NCI-H1694 (cell line): ENCODE measurements around the gene CSRNP3.

Experiments used
- DNase-seq: peaks from one replicate; lab custom pipeline; 2025; lab: John Stamatoyannopoulos, UW

Gene CSRNP3, protein sequence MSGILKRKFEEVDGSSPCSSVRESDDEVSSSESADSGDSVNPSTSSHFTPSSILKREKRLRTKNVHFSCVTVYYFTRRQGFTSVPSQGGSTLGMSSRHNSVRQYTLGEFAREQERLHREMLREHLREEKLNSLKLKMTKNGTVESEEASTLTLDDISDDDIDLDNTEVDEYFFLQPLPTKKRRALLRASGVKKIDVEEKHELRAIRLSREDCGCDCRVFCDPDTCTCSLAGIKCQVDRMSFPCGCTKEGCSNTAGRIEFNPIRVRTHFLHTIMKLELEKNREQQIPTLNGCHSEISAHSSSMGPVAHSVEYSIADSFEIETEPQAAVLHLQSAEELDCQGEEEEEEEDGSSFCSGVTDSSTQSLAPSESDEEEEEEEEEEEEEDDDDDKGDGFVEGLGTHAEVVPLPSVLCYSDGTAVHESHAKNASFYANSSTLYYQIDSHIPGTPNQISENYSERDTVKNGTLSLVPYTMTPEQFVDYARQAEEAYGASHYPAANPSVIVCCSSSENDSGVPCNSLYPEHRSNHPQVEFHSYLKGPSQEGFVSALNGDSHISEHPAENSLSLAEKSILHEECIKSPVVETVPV

DNA sequence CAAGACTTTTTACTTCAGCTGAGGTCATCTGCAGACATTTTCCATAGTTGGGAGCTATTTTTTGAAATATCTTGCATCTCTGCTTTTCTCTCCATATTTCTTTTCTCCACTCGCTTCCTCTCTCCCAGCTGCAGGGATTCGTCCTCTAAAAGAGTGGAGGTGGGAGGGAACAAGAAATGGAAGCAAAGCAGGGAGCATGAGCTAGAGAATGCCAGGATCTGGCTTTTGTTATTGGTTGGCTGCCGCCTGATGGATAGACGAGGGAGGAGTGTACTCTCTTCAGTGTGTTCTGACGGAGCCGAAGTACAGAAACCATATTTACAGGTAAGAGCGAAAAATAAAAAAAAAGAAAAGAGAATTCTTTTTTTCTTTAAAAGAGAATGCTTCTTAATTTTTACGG lies at the start of gene CSRNP3:
Gene CSRNP3, plus strand, starts transcription at position 282 of the 400 bp plus-strand sequence. CDS start 125,368 bp downstream, outside the sequence.
- DNase-seq: peak; percentile 98

DNA sequence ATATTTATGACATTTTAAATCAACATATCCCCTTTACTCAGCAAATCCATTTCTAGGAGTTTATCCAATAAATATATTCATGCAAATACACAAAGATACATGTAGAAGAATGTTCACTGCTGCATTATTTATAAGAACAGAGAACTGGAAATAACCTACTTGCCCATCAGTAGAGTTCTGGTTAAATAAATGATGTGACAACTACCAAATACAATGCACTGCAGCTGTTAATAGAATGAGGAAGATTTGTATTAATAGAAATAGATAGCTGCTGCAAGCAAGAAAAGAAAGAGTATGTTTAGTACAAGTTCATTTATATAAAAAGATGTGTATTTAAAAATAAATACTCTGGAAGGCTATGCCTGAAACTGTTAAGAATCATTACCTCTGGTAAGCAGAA lies 49.3 kb upstream of the CSRNP3 start:
- DNase-seq: no peak

DNA sequence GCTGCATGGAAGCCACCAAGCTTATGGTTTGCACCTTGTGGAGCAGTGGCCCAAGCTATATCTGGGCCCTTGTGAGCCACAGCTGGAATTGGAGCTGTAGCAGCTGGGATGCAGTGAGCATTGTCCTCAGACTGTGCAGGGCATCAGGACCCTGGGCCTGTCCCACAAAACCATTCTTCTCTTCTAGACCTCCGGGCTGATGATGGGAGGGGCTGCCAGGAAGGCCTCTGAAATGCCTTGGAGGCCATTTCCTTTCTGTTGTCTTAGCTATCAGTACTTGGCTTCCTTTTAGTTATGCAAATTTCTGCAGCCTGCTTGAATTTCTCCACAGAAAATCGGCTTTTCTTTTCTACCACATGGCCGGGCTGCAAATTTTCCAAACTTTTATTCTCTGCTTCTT lies 46.4 kb upstream of the CSRNP3 start:
- DNase-seq: no peak

DNA sequence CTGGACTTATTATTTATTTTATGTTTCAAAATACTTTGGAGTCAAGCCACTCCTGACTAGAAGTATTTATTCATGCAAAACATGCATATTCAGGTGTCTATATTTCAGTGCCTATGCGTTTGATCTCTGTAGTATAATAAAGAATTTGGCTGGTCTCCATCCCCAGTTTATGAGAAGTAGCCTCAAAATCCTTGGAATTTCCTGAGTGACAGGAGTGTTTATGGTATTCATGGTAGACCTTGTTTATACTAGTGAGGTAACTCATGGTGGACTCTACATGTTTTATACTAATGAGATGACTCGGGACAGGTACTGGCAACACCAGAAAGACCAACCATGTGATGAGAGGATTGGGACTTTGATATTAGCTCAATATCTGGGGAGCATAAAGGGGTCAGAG lies 43.9 kb upstream of the CSRNP3 start:
- DNase-seq: no peak

DNA sequence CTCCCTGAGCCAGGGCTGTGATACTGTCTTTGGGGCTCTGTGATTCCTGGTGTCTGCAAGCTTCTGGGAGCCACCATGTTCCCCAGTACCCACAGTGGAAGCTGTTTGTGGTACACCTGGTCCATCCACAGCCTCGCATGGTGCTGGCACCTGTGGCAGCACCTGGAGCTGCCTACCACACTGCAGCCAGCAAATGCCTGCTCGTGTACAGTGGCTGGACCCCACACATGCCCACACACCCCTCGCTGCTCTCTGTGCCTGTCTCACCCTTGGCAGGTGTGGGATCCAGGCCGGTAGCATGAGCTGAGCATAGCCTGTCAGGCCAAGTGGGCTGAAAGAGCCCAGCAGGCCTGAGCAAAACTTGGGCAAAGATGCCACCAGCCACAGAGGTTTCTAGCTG lies 41.8 kb upstream of the CSRNP3 start:
- no peak for DNase-seq

DNA sequence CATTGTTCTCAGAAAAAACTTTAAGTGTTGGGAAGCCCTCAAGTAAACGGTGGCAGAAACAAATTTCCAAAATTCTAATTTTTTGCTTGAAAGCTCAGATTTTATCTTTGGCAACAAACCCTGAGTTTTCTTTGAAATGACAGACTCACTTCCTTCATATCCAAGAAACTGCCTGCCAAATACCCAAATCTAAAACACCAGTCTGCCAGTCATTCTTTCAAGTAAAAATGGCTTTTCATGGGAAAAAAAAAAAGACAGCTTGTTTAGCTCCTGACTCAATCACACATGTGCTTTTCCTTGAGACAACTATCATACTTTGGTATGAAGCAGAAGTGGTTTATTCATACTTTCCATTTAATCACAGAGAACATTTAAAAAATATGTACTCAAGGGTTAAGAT lies 40.6 kb upstream of the CSRNP3 start:
- DNase-seq: no peak

DNA sequence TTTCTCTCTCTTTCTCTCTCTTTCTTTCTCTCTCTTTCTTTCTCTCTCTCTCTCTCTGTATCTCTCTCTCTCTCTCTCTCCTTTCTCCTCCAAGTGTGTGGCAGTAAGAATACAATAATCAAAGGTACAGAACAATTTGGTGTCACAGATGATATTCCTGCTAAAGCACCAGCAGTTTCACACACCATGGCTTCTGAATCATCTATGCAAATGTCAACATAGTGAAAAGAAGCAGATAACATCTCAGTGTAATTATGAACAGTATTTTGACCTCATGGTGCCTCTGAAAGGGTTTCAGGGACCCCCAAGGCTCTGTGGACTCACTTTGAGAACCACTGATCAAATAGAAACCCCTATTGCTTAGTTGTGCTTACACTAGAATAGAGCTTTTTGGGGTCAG lies 38.5 kb upstream of the CSRNP3 start:
- DNase-seq: no peak

DNA sequence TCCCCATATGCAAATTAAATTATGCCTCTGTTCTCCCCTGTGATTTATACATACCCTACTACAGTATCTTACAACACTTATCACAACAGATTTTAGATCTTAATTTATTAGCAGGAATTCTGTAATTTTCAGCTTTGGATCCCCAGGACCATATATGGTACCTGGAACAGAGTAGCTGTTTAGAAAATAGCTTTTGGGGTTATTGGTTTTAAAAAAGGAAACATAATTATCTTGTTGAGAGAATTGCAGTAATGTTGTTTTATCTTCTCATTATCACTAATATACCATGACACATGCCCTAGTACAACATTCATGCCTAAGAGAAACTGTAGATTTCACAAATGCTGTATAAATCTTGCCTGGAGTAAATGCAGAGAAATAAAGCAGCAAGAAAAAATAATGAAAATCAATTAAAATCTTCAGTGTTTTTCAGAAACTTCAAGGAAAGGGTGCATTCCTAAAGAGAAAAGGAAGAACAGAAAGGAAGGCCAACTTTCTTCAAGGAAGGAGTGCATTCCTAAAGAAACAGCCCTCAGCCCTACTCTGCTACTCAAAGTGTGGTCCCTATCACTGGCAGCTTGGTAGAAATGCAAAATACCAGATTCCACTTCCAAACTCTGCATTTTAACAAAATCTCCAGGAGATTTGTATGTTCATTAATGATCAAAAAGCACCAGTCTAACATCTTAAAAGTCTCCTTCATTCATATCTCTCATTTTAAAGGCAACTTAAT lies 37.1 kb upstream of the CSRNP3 start:
- no peak for DNase-seq

DNA sequence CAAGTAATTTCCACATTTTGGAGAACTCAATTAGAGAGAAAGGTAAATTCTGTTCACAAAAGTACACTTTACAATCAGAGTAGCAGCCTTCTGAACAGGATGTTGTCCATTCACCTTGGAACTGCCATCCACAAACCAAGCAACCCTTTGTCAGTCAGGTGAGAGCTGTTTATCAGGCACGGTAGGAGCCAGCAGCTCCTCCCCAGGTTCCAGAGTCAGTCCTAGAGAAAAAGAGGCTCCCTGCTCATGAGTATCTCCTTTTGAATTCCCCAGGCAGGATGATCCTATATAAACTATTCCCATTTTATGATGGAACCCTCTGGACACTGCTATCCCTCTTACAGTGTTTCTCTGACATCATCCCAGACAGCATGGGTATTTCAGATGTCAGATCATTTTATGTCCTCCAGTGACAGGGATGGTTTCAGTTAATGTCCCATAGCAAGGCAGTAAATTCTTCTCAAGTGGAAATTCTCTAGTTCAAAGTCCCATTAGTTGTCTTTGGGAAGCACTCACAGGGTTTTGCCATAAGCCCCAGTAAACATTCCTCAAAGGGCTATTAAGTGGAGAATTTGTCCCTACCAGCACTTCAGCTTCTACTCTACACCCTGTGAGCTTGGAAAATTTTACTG lies 34.5 kb upstream of the CSRNP3 start:
- no peak for DNase-seq

DNA sequence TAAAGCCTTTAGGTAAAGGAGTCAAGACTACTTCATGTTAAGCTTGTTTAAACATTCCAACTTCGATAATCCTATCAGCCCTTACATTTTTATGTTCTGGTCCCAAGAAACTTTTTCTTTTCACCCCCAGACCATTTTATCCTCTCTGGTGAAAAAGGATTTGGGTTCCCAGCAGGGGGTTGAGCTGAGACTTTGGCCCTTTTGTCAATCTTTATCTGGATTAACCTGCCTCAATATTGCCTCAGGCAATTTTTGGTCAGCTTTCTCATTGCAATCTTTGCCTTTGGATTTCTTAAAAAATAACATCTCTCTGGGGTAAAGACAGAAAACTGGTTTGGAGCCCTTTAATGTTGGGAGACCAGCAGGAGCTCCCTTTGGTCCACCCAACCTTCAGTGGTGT lies 33.9 kb upstream of the CSRNP3 start:
- no peak for DNase-seq

DNA sequence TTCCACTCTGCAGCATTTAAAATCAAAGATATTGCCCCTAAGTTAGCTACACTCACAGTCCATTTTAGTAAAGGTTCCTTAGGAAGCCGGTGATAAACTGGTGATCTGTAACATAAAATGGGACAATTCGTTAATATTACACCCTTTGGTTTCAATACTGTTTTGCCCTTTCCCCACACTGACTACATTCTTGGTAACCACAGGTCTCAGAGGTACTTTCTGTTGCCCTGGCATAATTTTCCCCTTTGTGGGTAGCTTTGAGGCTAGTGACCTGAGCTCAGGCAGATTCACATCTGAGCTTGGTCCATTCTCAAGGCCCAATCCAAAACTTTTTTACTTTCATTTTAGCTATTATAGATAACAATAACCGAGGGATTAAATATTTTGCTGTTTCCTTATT lies 32.9 kb upstream of the CSRNP3 start:
- no peak for DNase-seq

DNA sequence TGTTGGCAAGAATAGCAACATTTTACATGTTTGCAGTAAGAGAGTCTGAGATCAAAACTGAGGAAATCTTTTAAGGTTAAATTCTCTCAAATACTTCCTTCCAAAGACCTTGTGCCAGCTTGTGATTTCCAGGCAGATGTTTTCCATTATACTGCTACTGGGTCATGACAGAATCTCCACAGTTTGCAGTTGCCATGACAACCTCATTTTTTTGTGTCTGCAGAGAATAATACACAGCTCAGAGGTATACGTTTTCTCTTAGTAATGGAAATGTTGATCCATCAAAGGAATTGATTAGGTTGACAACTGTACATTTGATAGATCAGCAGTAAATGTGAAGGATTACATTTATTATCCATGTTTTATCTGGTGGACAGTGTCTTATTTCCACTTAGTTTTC lies 29.1 kb upstream of the CSRNP3 start:
- peak; percentile 61 for DNase-seq

DNA sequence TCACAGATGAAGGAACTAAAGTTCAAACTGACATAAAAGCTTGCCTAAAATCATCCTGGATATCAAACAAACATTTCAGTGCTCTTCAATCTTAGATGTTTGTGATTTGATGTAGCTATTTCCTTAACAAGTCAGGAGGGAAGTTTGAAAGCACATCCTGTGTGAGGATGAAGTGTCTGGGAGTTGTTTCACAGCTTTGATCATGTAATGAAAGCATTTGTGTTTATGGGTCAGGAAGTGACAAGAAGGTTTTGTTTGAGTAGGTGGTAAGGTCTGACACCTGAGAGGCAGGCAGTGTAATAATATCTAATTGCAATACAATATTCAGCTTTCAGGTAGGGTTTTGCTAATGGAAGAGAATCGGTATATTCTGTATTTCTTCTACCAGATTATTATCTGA lies 26.0 kb upstream of the CSRNP3 start:
- no peak for DNase-seq

DNA sequence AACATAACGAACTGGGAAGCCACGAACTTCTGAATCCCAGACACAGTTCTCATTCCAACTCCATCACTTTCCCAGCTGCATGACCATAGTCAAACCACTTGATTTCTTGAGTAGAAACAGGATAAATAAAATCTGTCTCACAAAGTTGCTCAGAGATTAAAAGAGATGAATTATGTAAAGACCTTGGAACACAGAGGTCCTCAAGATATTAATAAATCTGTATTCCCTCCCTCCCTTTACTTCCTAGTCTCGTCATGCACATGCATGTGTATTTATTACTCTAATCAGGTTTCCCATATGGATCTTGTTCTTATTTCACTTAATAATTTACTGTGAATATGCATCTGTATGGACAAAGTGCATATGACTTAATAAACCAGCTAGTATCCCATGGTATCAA lies 21.1 kb upstream of the CSRNP3 start:
- DNase-seq: no peak

DNA sequence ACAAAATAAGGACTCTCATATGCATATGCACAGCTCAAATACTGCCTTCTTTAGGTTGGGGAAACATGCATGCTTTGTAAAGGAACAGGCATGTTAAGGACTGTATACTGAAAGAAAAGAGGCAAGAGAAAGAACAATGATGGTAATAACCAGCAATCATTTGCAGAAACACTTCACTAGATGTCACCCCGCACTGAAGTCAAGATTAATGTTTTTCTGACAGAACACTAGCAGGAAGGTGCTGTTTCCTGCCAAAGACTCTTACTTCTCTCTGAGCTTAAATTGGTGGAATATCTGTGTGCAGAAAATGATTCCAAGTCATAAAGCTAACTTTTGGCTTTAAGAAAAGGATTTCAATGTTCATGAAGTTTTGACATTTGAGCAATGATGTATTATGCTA lies 19.3 kb upstream of the CSRNP3 start:
- no peak for DNase-seq

DNA sequence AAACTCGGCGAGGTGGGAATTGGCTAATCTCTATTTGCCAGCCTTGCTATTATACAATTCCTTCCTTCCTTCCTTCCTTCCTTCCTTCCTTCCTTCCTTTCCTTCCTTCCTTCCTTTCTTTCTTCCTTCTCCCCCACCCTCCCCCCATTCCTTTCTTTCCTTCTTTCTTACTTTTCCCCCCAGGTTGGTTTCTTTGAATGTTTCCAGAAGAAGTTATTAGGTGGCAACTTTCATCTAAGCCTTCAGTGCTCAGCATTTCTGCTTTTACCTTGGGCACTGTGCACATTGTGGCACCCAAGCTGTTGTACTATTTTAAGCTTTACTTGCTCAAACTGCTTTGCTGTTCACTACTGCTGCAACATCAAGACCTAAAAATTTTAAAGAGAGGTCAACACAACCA lies 17.2 kb upstream of the CSRNP3 start:
- DNase-seq: no peak

DNA sequence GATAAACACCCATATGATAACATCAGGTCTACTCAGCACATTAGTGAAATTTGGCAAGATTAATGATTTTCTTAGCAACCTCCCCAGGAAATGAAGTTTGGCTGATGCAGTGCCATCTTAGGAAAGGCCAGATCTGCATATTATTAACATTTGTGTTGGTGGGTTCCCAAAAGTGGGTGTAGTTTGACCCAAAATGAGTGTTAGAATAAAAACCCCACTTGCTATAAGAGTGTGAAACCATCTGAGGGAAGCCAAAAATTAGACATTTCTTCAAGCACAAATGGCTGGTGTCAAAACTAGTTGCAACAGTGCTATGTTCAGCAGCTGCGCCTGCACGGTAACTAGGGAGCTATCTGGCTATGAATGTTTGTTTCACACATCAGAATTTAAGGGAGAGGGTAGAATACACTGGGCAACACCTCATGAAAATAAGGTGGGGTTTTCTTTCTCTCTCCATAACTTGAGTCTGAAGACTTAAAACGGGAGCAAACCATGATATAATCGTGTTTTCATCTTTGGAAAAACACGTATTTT lies 15.9 kb upstream of the CSRNP3 start:
- no peak for DNase-seq

DNA sequence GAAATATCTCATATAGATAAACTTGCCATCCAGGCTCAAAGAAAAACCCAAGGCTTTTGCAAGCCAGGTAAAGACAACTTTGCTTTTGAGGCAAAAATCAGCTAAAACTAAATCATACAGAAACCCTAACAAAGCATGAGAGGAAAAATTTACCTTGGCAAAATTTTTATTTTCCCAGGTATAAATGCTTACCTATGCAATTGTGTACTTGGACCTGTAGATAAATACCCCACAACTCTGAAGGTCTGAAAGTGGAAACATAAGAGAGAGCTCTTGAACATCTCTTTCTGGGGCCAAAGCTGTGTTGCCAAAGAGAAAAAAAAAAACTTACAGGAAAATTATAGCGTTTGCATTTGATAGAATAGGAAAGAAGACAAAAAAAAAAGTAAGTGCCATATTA lies 14.6 kb upstream of the CSRNP3 start:
- no peak for DNase-seq

DNA sequence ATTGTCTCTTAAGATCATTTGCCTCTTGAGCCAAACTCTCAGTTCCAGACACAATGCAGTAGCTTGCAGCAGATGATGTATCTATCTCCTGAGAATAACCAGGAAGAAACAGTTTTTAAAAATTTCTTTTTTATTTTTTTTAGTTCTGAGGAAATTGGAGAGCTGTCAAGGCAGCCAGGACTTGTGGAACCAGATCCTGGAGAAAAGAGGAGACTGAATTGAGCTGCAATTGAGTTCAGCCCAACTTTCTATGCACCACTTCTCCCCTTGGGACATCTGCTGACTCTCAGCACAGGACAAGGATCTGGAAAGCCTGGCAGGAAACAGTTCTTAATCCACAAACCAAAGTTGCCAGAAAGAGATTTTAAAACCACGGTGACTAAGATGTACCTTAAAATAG lies 13.5 kb upstream of the CSRNP3 start:
- DNase-seq: no peak

DNA sequence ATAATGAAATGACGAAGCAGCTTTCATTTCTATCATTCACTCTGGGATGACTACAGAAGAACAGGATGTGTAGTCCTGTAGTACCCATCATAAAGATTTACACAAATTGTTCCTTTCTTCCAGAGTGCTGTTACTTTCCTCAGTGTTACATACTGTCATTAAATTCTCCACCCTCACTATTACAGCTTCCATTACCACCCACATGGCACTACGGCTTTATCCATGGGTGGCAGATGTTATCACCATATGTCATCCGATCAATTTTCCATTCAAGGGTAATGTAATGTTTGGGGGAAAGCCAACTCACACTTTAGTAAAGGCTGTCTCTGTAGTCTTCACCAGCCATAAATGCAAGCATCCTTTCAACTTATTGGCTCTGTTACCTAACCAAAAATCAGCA lies 7.1 kb upstream of the CSRNP3 start:
- DNase-seq: peak; percentile 98

DNA sequence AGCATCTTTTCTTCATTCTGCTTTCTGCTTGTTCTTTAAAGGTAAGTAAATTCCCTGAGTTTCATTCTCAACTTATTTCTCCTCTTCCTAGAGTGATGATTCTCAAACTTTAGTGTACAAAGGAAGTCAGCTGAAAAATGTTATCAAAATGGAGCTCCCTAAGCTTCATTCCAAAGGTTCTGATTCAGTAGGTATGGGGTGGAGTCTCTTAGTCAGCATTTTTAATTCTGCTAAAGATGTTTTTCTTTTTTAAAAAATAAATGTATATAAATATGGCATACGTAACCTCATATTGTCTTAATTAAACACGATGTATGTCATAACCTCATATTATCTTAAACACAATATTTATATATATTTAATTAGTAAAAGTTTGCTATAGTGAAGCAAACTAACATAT lies 3.1 kb upstream of the CSRNP3 start:
- no peak for DNase-seq

DNA sequence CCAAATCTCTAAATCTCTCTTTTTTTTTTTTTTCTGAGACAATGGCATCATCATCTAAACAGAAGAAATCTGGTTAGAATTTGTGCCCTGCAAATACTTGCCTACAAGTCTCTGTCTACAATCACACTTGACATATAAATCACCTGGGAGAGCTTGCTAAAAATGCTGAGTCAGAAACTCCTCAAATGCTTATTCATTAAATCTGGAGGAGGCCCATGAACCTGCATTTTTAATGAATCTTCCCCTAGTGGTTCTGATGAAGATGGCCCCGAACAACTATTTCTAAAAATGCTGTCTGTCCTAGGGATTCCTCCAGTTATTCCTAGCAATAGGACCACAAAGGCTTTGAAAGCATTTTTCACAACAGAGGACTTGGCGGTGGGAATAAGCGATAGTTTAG lies 1.6 kb upstream of the CSRNP3 start:
- DNase-seq: no peak

DNA sequence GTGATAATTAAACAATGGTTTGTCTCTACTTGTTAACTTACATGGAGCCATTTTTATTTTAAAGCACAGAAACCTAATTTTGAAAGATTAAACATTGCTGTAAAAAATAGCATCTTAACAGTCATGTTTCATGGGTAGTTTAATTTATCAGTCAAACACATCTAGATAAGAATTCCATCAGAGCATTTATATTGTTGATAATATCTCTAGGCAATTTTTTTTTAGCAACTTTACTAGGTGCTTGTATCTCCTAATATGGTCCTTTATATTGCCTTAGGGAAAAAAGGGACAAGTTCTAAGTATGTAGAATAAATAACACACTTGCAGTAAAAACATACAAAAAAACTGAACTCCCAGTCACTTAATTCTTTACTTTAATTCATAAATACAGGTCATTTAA lies 863 bp downstream of the CSRNP3 start:
- no peak for DNase-seq
